Ramos (cell line): Measurements from ENCODE around the gene CYTH3.
"Not testable (repeated sequence)": the region's sequence is repeated elsewhere in the genome, so short reads cannot be mapped to it uniquely, and the experiment has no call there.

ENCODE experiments used
- in situ Hi-C: fragments of 300-500 bp; cut with MboI; formaldehyde crosslinking; loops from one replicate; pipeline ENCODE4 v1.14.3; 2022; ENCODE audit warnings: low sequenced_read_pairs; ENCODE audit not compliant: unreplicated experiment

The CYTH3 gene

DNA sequence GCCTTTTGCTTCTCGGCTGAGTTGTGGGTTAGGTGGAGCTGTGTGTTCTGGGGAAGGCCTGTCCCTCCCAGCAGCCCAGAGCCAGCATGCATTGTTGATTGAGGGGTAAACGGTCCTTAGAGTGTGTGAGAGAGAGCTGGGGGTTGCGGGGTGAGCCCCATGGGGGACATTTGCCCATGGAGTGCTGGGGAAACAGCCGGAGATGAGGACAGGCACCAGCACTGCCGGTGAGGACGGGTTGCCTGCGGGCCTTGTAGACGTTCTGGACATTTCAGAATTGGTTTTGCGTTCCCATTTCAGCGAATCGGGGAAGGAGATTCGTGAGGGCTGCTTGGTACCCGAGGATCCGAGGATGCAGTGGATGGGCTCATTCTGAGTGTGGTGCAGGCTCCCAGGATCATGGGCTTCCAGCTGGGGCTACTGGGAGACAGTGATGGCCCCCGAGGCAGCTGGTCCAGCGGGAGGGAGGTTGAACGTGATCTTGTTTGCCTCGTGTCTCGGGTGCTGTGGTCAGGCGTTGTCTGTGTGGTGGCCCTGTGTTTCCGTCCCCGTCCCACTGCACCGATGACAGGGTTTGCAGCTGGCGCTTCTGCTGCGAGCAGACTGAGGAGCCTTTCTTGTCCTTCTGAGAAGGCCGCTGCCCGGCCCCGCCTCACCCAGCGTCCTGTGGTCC is 113.9 kb downstream of the CYTH3 start:
- in situ Hi-C loops = no loop called here

GRCh38 chr7:6157685-6158423 is 114.6 kb downstream of the CYTH3 start:
- in situ Hi-C loops = no loop called here

DNA sequence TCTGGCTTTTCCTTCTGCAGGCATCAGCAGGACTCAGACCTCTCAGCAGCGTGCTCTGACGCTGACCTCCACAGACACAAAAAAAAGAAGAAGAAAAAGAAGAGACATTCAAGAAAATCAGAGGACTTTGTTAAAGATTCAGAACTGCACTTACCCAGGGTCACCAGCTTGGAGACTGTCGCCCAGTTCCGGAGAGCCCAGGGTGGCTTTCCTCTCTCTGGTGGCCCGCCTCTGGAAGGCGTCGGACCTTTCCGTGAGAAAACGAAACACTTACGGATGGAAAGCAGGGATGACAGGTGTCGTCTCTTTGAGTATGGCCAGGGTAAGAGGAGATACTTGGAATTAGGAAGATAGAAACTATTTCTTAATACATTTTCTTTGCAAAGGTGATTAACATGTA is 115.7 kb downstream of the CYTH3 start:
- in situ Hi-C loops = no loop called here

DNA sequence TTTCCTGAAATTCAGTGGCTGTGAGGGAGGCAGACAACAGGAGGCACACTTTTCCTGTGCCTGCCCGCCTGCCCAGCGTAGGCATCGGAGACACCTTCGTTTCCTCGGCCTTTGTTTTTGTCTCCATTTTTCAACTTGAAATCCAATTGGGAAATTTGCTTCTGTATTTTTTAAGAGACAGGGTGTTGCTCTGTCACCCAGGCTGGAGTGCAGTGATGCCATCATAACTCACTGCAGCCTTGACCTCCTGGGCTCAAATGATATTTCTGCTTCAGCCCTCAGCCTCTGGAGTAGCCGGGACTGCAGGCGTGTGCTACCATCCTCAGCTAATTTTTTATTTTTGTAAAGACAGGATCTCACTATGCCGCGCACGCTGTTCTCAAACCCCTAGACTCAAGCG is 116.8 kb downstream of the CYTH3 start:
- in situ Hi-C loops = no loop called here

DNA sequence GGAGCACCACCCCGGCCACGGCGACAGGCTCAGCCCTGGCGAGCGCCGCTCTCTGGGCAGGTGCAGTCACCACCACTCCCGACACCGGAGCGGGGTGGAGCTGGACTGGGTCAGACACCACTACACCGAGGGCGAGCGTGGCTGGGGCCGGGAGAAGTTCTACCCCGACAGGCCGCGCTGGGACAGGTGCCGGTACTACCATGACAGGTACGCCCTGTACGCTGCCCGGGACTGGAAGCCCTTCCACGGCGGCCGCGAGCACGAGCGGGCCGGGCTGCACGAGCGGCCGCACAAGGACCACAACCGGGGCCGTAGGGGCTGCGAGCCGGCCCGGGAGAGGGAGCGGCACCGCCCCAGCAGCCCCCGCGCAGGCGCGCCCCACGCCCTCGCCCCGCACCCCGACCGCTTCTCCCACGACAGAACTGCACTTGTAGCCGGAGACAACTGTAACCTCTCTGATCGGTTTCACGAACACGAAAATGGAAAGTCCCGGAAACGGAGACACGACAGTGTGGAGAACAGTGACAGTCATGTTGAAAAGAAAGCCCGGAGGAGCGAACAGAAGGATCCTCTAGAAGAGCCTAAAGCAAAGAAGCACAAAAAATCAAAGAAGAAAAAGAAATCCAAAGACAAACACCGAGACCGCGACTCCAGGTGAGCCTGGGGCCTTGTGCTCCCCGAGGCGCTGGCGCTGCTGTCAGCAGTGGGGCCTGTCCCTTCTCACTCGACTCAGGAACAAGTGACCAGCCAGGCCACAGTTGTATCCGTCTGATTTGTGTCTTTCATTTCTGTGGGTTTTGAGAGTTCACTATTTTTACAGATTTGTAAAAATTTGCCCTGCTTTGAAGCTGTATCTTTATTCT is 117.7 kb downstream of the CYTH3 start:
- in situ Hi-C loops = no loop called here

DNA sequence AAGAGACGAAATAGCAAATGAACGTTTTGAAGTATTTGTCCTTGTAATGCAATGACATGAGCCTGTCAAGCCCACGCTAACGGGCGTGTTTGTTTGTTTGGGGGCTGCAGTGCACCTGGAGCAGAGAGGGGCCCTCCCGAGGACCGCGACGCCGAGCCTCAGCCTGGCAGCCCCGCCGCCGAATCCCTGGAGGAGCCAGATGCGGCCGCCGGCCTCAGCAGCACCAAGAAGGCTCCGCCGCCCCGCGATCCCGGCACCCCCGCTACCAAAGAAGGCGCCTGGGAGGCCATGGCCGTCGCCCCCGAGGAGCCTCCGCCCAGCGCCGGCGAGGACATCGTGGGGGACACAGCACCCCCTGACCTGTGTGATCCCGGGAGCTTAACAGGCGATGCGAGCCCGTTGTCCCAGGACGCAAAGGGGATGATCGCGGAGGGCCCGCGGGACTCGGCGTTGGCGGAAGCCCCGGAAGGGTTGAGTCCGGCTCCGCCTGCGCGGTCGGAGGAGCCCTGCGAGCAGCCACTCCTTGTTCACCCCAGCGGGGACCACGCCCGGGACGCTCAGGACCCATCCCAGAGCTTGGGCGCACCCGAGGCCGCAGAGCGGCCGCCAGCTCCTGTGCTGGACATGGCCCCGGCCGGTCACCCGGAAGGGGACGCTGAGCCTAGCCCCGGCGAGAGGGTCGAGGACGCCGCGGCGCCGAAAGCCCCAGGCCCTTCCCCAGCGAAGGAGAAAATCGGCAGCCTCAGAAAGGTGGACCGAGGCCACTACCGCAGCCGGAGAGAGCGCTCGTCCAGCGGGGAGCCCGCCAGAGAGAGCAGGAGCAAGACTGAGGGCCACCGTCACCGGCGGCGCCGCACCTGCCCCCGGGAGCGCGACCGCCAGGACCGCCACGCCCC is 118.5 kb downstream of the CYTH3 start:
- in situ Hi-C loops = no loop called here

DNA sequence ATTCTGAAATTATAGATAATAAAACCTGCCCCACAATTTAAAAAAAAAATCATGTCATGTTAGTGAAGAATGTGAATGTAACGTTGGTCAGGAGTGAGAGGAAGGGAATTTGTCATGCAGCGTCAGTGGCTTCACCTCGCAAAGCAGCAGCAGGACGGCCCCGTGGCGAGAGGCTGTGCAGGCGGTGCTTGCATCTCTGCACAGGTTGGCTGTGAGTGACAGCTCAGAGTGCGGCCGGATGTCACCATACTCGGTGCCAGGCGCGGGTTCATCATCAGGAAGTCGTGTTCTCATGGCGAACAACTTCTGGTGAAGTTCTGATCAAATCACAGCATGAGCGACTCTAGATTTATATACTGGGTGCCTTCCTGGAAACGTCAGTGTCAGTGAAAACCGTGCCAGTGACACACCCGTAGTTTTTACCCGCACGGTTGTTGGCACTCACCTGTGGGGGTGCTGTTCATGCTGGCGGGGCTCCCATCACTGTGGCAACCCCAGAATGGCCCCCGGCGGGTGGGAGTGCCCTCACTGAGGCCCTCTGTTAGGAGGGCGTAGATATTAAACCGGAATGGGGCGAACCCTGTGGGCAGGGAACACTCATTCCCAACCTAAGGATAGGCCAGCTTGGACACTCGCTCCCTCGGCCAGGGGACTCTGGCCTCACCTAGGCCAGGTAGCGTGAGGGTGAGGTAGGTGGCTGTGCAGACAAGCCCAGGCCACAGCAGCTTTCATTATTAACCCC is 120.3 kb downstream of the CYTH3 start:
- in situ Hi-C loops = no loop called here

DNA sequence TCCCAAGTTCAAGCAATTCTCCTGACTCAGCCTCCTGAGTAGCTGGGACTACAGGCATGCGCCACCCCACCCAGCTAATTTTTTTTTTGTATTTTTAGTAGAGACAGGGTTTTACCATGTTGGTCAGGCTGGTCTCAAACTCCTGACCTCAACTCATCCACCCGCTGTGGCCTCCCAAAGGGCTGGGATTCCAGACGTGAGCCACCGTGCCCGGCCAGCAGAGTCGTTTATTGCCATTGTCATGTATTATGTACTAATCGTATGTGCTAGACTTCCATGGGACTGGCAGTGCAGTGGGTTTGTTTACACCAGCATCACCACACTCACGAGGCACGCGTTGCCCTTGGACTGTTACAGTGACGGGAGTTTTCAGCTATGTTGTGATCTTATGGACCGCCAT is 120.9 kb downstream of the CYTH3 start:
- in situ Hi-C loops = not testable (repeated sequence)

DNA sequence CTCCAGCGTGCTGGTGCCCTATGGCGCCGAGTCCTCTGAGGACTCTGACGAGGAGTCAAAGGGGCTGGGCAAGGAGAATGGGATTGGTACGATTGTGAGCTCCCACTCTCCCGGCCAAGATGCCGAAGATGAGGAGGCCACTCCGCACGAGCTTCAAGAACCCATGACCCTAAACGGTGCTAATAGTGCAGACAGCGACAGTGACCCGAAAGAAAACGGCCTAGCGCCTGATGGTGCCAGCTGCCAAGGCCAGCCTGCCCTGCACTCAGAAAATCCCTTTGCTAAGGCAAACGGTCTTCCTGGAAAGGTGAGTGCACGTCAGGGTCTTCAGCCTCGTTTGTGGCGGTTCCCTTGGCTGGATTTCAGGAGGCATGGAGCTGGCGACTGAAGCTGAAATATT is 122.4 kb downstream of the CYTH3 start:
- in situ Hi-C loops = no loop called here

DNA sequence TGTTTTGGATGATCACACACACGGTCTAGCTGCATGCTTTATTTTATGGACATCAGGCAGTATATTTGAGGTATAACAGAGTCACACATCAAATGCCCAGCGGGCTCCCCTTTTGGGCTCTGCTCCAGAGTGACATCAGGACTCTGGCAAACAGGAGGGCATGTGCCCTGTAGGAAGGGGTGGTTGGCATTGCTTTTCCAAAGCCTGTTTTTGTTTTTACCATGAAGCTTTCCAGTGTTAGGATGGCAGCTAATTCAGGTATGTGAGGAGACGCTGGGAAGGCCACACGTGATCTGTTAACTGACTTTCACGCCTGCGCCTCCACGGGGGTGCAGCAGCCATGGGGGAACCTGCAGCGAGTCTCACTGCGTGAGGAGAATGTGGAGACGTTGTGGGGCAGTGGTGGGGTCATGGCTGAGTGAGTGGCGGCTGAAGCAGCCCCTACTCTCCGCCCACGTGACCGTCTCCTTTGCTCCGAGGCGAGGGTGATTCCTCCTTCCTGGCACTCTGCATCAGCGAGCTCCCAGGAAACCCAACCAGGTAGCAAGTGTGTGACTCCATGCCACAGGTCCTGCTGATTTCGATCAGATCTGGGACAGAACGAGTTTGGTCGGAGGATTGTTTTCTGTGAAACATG is 123.6 kb downstream of the CYTH3 start:
- in situ Hi-C loops = no loop called here

GRCh38 chr7:6147627-6148026 is 124.8 kb downstream of the CYTH3 start:
- in situ Hi-C loops = no loop called here

DNA sequence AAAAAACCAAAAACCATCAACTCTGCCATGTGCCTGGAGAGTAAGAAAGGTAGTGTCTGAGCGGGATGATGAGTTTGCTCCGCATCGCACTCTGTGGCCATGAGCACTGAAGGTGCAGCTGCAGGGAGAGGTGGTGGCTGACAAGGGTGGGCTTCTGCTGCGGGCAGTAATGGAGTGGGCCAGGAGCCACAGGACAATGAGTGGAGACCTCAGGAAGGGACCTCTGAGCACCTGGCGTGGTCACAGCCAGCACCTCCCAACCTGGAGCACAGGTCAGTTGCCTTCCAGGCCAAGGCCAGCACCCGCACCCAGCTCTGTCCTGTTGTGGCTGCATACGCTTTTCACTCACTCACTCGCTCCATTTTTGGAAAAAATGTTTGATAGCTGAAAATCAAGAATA is 125.8 kb downstream of the CYTH3 start:
- in situ Hi-C loops = no loop called here

GRCh38 chr7:6143997-6144396 is 128.4 kb downstream of the CYTH3 start:
- in situ Hi-C loops = no loop called here

- in situ Hi-C loops = no loop called here
Observed at GRCh38 chr7:6142871-6143380, 129.5 kb downstream of the CYTH3 start.

GRCh38 chr7:6139189-6139996 is 133.0 kb downstream of the CYTH3 start:
- in situ Hi-C loops = no loop called here

- in situ Hi-C loops = no loop called here
Observed at GRCh38 chr7:6136475-6136874, 135.9 kb downstream of the CYTH3 start.

GRCh38 chr7:6133249-6133648 is 139.2 kb downstream of the CYTH3 start:
- in situ Hi-C loops = no loop called here

- in situ Hi-C loops = no loop called here
Observed at GRCh38 chr7:6130007-6130587, 142.3 kb downstream of the CYTH3 start.
